ACC112 (cell line): ENCODE data around the gene MACROD2.

Experiments used
- H2AFZ ChIP-seq: fragments of 200-600 bp; sonication (generic); one replicate; pipeline ENCODE4 v1.6.0; 2017; ENCODE audit warnings: antibody characterized with exemption, low read length; ENCODE audit not compliant: unreplicated experiment
- H3K27ac ChIP-seq: fragments of 200-600 bp; sonication (generic); 2 replicates; pipeline ENCODE4 v1.5.1; 2014; ENCODE audit warnings: low read depth, mild to moderate bottlenecking, antibody characterized with exemption, low read length, moderate library complexity
- H3K27me3 ChIP-seq: fragments of 200-600 bp; sonication (generic); 2 replicates; pipeline ENCODE4 v1.6.1; 2014; ENCODE audit warnings: mild to moderate bottlenecking, antibody characterized with exemption, low read length, moderate library complexity, mixed read lengths; ENCODE audit not compliant: insufficient read depth
- H3K36me3 ChIP-seq: fragments of 200-600 bp; sonication (generic); 2 replicates; pipeline ENCODE4 v1.6.1; 2016; ENCODE audit warnings: mild to moderate bottlenecking, antibody characterized with exemption, low read length, moderate library complexity, mixed read lengths; ENCODE audit not compliant: insufficient read depth
- H3K4me1 ChIP-seq: fragments of 200-600 bp; sonication (generic); one replicate; pipeline ENCODE4 v1.6.1; 2016; ENCODE audit warnings: low read length, mixed read lengths; ENCODE audit not compliant: insufficient read depth, unreplicated experiment, control insufficient read depth
- H3K4me3 ChIP-seq: fragments of 200-600 bp; sonication (generic); 2 replicates; pipeline ENCODE4 v1.5.1; 2014; ENCODE audit warnings: mild to moderate bottlenecking, low read depth, low read length
- H3K79me2 ChIP-seq: fragments of 200-600 bp; sonication (generic); one replicate; pipeline ENCODE4 v1.6.0; 2016; ENCODE audit warnings: low read length; ENCODE audit not compliant: control insufficient read depth, unreplicated experiment, insufficient read depth

MACROD2 gene

GRCh38 chr20:14657266-14658005, 662.1 kb downstream of the MACROD2 start:
- Histone ChIP-seq H3K27ac (no peak overlapping the region), H3K4me1 (no peaks in the 10 kb centered on the region), H3K4me3 (no peak overlapping the region), H2AFZ (no peak overlapping the region), H3K79me2 (no peaks in the 10 kb centered on the region), H3K36me3 (no peaks in the 10 kb centered on the region), H3K27me3 (no peaks in the 10 kb centered on the region)

- Histone ChIP-seq H3K4me3 (no peak overlapping the region), H3K27me3 (0 out of 2 replicates have a peak, but pooled peaks cover 6% of the 10 kb centered on the region), H3K36me3 (no peaks in the 10 kb centered on the region), H2AFZ (no peak overlapping the region), H3K27ac (no peak overlapping the region), H3K4me1 (no peaks in the 10 kb centered on the region), H3K79me2 (no peaks in the 10 kb centered on the region)
Observed at GRCh38 chr20:14664101-14664500, 668.8 kb downstream of the MACROD2 start.

GRCh38 chr20:14666696-14667095, 671.4 kb downstream of the MACROD2 start:
- H3K4me1 ChIP-seq, result no peaks in the 10 kb centered on the region
- H3K79me2 ChIP-seq, result no peaks in the 10 kb centered on the region
- H3K27ac ChIP-seq, result no peak overlapping the region
- no peak overlapping the region for H3K4me3 ChIP-seq
- no peaks in the 10 kb centered on the region for H3K36me3 ChIP-seq
- no peak overlapping the region for H2AFZ ChIP-seq
- peaks cover 18% of the 10 kb centered on the region; the same call in 1 of the 2 replicates for H3K27me3 ChIP-seq

- H3K27me3 ChIP-seq, result peaks cover 18% of the 10 kb centered on the region; the same call in 1 of the 2 replicates
- no peaks in the 10 kb centered on the region for H3K4me1 ChIP-seq
- no peaks in the 10 kb centered on the region for H3K79me2 ChIP-seq
- H3K36me3 ChIP-seq, result no peaks in the 10 kb centered on the region
- no peak overlapping the region for H3K4me3 ChIP-seq
- H2AFZ ChIP-seq, result no peak overlapping the region
- no peak overlapping the region for H3K27ac ChIP-seq
Observed at GRCh38 chr20:14667226-14667625, 671.9 kb downstream of the MACROD2 start.

GRCh38 chr20:14672066-14672465, 676.8 kb downstream of the MACROD2 start:
- H3K27ac ChIP-seq, result no peak overlapping the region
- H3K36me3 ChIP-seq, result no peaks in the 10 kb centered on the region
- H2AFZ ChIP-seq, result no peak overlapping the region
- peaks cover 17% of the 10 kb centered on the region; the same call in 1 of the 2 replicates for H3K27me3 ChIP-seq
- H3K4me3 ChIP-seq, result no peak overlapping the region
- H3K79me2 ChIP-seq, result no peaks in the 10 kb centered on the region
- no peaks in the 10 kb centered on the region for H3K4me1 ChIP-seq

- Histone ChIP-seq H3K79me2 (no peaks in the 10 kb centered on the region), H3K27me3 (peaks cover 15% of the 10 kb centered on the region; the same call in 1 of the 2 replicates), H3K4me1 (no peaks in the 10 kb centered on the region), H2AFZ (no peak overlapping the region), H3K27ac (no peak overlapping the region), H3K4me3 (no peak overlapping the region), H3K36me3 (no peaks in the 10 kb centered on the region)
Observed at GRCh38 chr20:14673164-14673563, 677.8 kb downstream of the MACROD2 start.

GRCh38 chr20:14677455-14677854, 682.1 kb downstream of the MACROD2 start:
- H3K79me2 ChIP-seq, result no peaks in the 10 kb centered on the region
- no peak overlapping the region for H3K4me3 ChIP-seq
- H3K27ac ChIP-seq, result no peak overlapping the region
- no peaks in the 10 kb centered on the region for H3K4me1 ChIP-seq
- no peak overlapping the region for H2AFZ ChIP-seq
- no peaks in the 10 kb centered on the region for H3K36me3 ChIP-seq
- no peaks in the 10 kb centered on the region for H3K27me3 ChIP-seq

GRCh38 chr20:14685183-14685582, 689.9 kb downstream of the MACROD2 start:
- H3K79me2 ChIP-seq, result no peaks in the 10 kb centered on the region
- no peak overlapping the region for H2AFZ ChIP-seq
- H3K27ac ChIP-seq, result no peak overlapping the region
- H3K4me3 ChIP-seq, result no peak overlapping the region
- no peaks in the 10 kb centered on the region for H3K36me3 ChIP-seq
- no peaks in the 10 kb centered on the region for H3K27me3 ChIP-seq
- no peaks in the 10 kb centered on the region for H3K4me1 ChIP-seq

- H3K79me2 ChIP-seq, result no peaks in the 10 kb centered on the region
- H3K27me3 ChIP-seq, result no peaks in the 10 kb centered on the region
- H3K36me3 ChIP-seq, result no peaks in the 10 kb centered on the region
- no peak overlapping the region for H3K27ac ChIP-seq
- no peak overlapping the region for H3K4me3 ChIP-seq
- H3K4me1 ChIP-seq, result no peaks in the 10 kb centered on the region
- no peak overlapping the region for H2AFZ ChIP-seq
Observed at GRCh38 chr20:14687313-14687712, 692.0 kb downstream of the MACROD2 start.

GRCh38 chr20:14688005-14688404, 692.7 kb downstream of the MACROD2 start:
- H3K4me1 ChIP-seq, result no peaks in the 10 kb centered on the region

GRCh38 chr20:14691994-14692393, 696.7 kb downstream of the MACROD2 start:
- H3K27ac ChIP-seq, result no peak overlapping the region

More at GRCh38 chr20:14688005-14688404, 692.7 kb downstream of the MACROD2 start:
- Histone ChIP-seq H3K27me3 (no peaks in the 10 kb centered on the region), H3K79me2 (no peaks in the 10 kb centered on the region), H3K27ac (no peak overlapping the region), H2AFZ (no peak overlapping the region), H3K4me3 (no peak overlapping the region), H3K36me3 (no peaks in the 10 kb centered on the region)

More at GRCh38 chr20:14691994-14692393, 696.7 kb downstream of the MACROD2 start:
- no peaks in the 10 kb centered on the region for H3K27me3 ChIP-seq
- no peak overlapping the region for H3K4me3 ChIP-seq
- H2AFZ ChIP-seq, result no peak overlapping the region
- no peaks in the 10 kb centered on the region for H3K4me1 ChIP-seq
- H3K79me2 ChIP-seq, result no peaks in the 10 kb centered on the region
- no peaks in the 10 kb centered on the region for H3K36me3 ChIP-seq
